Stomach (tissue), 9 donors: ENCODE data around the gene PROM2. TPM values are rescaled to one million over a fixed set of nuclear protein-coding genes. Genes with fewer than 3 reads are reported as not detected.

ENCODE experiments used
- DNase-seq, 2 donors: peaks; one replicate each; pipeline versions ENCODE4 v3.0.0 to v3.0.0-alpha.2; 2013 to 2019
- H3K27ac ChIP-seq, 5 donors: fragments of 200-600 bp in 4 of 5; sonication (generic) in 4 of 5; one replicate each; pipeline ENCODE4 v1.5.1; 2013 to 2019; ENCODE audit warnings: mild to moderate bottlenecking in 1 of 5, moderate library complexity in 1 of 5
- H3K27me3 ChIP-seq, 3 donors: fragments of 200-600 bp; sonication (generic); one replicate each; pipeline ENCODE4 v1.5.1; 2017 to 2019; ENCODE audit warnings: mixed run types in 1 of 3
- H3K36me3 ChIP-seq, 4 donors: fragments of 200-600 bp; sonication (generic); 1 replicate in 3 of 4; 2 replicates in 1 of 4; pipeline ENCODE4 v1.5.1; 2016 to 2019
- H3K4me1 ChIP-seq, 4 donors: fragments of 200-600 bp; sonication (generic); one replicate each; pipeline ENCODE4 v1.5.1; 2016 to 2019
- H3K4me3 ChIP-seq, 4 donors: fragments of 200-600 bp; sonication (generic) in 3 of 4; one replicate each; pipeline ENCODE4 v1.5.1; 2016 to 2019; ENCODE audit warnings: mild to moderate bottlenecking in 1 of 4
- H3K9me3 ChIP-seq, 4 donors: fragments of 200-600 bp; sonication (generic); one replicate each; pipeline ENCODE4 v1.5.1; 2016 to 2019
- CTCF ChIP-seq, 7 experiments: fragments of 450-650 bp in 4 of 7; fragments of 200-600 bp in 3 of 7; sonication (generic) in 3 of 7; IDR thresholded peaks; one replicate each; pipeline ENCODE4 v1.5.1; 2016 to 2019; ENCODE audit warnings: antibody characterized with exemption in 7 of 7, control low read depth in 2 of 7, mild to moderate bottlenecking in 1 of 7
- EP300 ChIP-seq: sonication (generic); formaldehyde crosslinking; IDR thresholded peaks from one replicate; pipeline ENCODE4 v1.6.1; 2017; ENCODE audit warnings: antibody characterized with exemption
- POLR2A ChIP-seq, 4 donors: fragments of 450-650 bp; IDR thresholded peaks; one replicate each; pipeline ENCODE4 v1.6.1; 2016; ENCODE audit warnings: antibody characterized with exemption in 4 of 4, control low read depth in 2 of 4, mild to moderate bottlenecking in 1 of 4, moderate library complexity in 1 of 4
- POLR2AphosphoS5 ChIP-seq, 3 donors: sonication (generic); formaldehyde crosslinking; IDR thresholded peaks; one replicate each; pipeline ENCODE4 v1.6.1; 2016; ENCODE audit warnings: antibody characterized with exemption in 3 of 3
- WGBS, 5 donors: extraction: QIAGEN DNeasy Blood & Tissue Kit in 3 of 5; methylation state at CpG; one replicate each; pipeline versions ENCODE4 v1.1.5 to v1.1.7; 2013 to 2018; 5-methylcytosine and 5-hydroxymethylcytosine counted together
- intact Hi-C: fragments of 100-400 bp; cut with DNase I; formaldehyde crosslinking; loops from one replicate; pipeline ENCODE4 v1.15.1; 2023; ENCODE audit warnings: low total_unique reads
- polyA plus RNA-seq, 3 donors: library from polyadenylated mRNA; stranded (reverse); fragments of 200-250 nt; gene quantifications; one replicate each; pipeline ENCODE4 v1.2.3, GENCODE V29; 2013
- total RNA-seq, 5 donors: library from RNA; depleted of rRNA; stranded (reverse); fragments of >200 nt; gene quantifications; one replicate each; pipeline versions ENCODE4 v1.1.0 to v1.2.3, GENCODE V29; 2014 to 2016
- donor health status: healthy with polysubstance abuse.
- donor health status: Bipolar disorder and iron deficiency.
- donor health status: healthy.

Gene PROM2
- total and polyA plus RNA-seq, 8 donors: 6.0 to 370 (median 27.9) TPM

DNA sequence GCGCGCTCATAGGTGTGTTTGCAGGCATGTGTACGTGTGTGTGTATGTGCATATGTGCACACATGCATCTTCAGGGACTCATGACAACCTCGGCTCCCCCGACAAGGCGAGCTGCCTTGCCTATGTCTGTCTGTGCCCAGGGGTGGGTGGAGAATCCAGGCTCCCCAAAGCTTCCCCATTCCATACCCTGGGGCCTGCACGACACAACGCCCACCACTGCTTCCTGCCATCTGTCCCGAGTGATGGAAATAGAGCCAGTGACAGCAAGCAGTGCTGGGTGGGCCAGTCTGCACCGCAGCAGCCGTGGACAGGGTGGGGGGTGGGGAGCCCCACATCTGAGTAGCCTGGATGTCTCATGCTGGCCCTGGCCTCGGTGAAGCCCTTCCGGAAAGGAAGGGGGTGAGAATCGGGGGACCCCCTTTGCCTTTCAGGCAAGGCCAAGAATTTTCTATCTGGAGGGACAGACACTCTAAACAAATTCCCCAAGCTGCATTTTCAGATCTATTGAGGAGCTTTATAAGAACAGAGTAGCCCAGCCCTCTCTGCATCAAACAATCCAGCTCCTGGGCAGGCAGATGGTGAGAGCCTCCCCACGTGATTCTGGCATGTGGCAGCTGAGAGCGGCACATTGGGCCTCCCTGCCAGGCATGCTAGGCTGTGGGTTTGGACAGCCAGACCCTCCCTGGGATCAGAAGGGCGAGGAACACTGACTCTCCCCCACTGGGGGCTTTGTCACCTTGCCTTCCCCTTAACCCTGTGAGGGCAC is 27.8 kb downstream of the PROM2 start:
- WGBS, 5 donors: 71 to 86% (median 78%) methylated on average over 13 to 17 of the region's 17 CpGs
- peaks cover 0 to 49% (median 0%) of the 10 kb centered on the region in 3 donors for H3K27me3 ChIP-seq
- TF ChIP-seq POLR2AphosphoS5 (IDR thresholded peaks at IDR 0.05): no peak
- TF ChIP-seq CTCF (IDR thresholded peaks at IDR 0.05): no peak
- no peak for TF ChIP-seq POLR2A (IDR thresholded peaks at IDR 0.05)
- TF ChIP-seq EP300: no peak
- H3K36me3 ChIP-seq: no peaks in the 10 kb centered on the region
- intact Hi-C loops: no loop called here
- no peak overlapping the region for H3K27ac ChIP-seq
- H3K4me3 ChIP-seq: no peak overlapping the region
- peaks cover 0 to 29% (median 20%) of the 10 kb centered on the region in 4 donors for H3K4me1 ChIP-seq
- H3K9me3 ChIP-seq: no peaks in the 10 kb centered on the region
- DNase-seq: no peak

- peaks cover 0 to 22% (median 17%) of the 10 kb centered on the region in 4 donors for H3K4me1 ChIP-seq
- intact Hi-C loops: no loop called here
- H3K4me3 ChIP-seq: no peak overlapping the region
- no peaks in the 10 kb centered on the region for H3K9me3 ChIP-seq
- WGBS, 5 donors: 79 to 90% (median 83%) methylated on average over 15 to 19 of the region's 19 CpGs
- TF ChIP-seq POLR2AphosphoS5 (IDR thresholded peaks at IDR 0.05): no peak
- no peak for TF ChIP-seq EP300
- H3K36me3 ChIP-seq: no peaks in the 10 kb centered on the region
- H3K27ac ChIP-seq: no peak overlapping the region
- peaks cover 0 to 41% (median 0%) of the 10 kb centered on the region in 3 donors for H3K27me3 ChIP-seq
- DNase-seq: peak in 1 of 2 donors; percentile 26
Observed at GRCh38 chr2:95303191-95303919, 29.1 kb downstream of the PROM2 start.

DNA sequence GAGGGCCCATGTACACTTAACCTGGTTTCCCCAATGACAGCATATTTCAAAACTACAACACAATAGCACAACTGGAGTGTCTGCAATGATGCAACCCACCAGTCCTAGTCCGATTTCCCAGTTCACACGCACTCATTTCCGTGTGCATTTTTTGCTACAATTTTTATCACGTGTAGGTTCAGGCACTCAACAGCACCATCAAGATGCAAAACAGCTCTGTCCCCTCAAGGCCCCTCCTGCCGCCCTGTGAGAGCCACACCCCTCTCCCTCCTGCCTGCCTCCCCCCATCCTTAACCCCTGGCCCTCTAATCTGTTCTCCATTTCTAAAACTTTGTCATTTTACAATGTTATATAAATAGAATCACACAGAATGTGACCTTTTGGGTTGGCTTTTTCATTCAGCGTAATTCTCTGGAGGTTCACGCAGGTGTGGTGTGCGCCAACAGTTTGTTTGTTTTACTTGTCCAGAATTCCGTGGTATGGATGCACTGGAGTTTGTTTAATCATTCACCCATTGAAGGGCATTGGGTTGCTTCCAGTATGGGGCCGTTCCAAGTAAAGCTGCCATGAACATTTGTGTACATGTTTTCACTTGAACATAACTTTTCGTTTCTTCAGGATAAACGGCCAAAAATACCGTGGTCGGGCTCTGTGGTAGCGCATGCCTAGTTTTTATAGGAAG is 31.3 kb downstream of the PROM2 start:
- intact Hi-C loops: no loop called here
- 23 to 35% (median 28%) methylated on average over 15 of the region's 15 CpGs for WGBS, 5 donors
- DNase-seq: peak; percentile 75 to 85
- Histone ChIP-seq H3K4me3 (no peak overlapping the region), H3K27ac (peak overlapping the region; percentile 16 to 47 (median 34)), H3K4me1 (peaks cover 0 to 18% (median 17%) of the 10 kb centered on the region in 4 donors), H3K9me3 (no peaks in the 10 kb centered on the region), H3K27me3 (peaks cover 0 to 29% (median 0%) of the 10 kb centered on the region in 3 donors), H3K36me3 (no peaks in the 10 kb centered on the region)
- TF ChIP-seq CTCF (IDR thresholded peaks at IDR 0.05) (no peak), POLR2AphosphoS5 (IDR thresholded peaks at IDR 0.05) (no peak), POLR2A (IDR thresholded peaks at IDR 0.05) (no peak), EP300 (no peak)

DNA sequence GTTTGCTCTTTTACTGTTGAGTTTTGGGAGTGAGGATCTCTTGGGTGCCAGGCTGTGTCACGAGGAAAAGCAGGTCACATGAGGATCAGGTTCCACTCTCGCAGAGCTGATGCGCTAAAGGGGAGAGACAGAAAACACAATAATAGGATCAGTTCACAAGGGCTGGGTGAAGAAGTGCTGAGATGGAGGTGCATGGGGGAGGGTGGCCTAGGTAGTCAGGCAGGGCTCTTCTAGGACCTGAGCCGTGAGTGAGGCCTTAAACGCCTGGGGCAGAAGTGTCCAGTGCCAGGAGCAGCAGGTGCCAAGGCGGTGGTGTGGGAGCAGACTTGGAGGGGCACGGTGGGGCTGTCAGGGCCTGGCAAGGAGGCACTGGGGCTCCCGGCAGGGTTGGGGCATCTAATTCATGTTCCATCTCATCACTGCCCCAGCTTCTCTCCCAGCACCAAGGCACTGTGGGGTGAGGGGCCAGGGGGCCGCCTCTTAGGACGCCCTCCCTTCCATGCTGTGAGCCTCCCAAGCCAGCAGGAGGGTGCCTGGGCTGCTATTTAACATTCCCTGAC is 32.2 kb downstream of the PROM2 start:
- intact Hi-C loops: no loop called here
- H3K27me3 ChIP-seq: peaks cover 0 to 20% (median 0%) of the 10 kb centered on the region in 3 donors
- H3K36me3 ChIP-seq: no peaks in the 10 kb centered on the region
- no peaks in the 10 kb centered on the region for H3K9me3 ChIP-seq
- DNase-seq: no peak
- no peak overlapping the region for H3K4me3 ChIP-seq
- TF ChIP-seq EP300 (no peak), POLR2AphosphoS5 (IDR thresholded peaks at IDR 0.05) (no peak), POLR2A (IDR thresholded peaks at IDR 0.05) (no peak), CTCF (IDR thresholded peaks at IDR 0.05) (no peak)
- WGBS, 5 donors: 72 to 84% (median 77%) methylated on average over 8 to 10 of the region's 10 CpGs
- peaks cover 0 to 19% (median 17%) of the 10 kb centered on the region in 4 donors for H3K4me1 ChIP-seq
- no peak overlapping the region for H3K27ac ChIP-seq
